Hematopoietic multipotent progenitor cell treated with erythropoietin and hydrocortisone succinate and interleukin-3 and kit ligand, for 17 days (in vitro differentiated cells): ENCODE data around the gene PKNOX2.
"Not testable (repeated sequence)": the region's sequence is repeated elsewhere in the genome, so short reads cannot be mapped to it uniquely, and the experiment has no call there.

Source experiments
- DNase-seq: peaks from one replicate; pipeline ENCODE4 v3.0.0-alpha.2; 2015; ENCODE audit warnings: low spot score

The PKNOX2 gene

DNA sequence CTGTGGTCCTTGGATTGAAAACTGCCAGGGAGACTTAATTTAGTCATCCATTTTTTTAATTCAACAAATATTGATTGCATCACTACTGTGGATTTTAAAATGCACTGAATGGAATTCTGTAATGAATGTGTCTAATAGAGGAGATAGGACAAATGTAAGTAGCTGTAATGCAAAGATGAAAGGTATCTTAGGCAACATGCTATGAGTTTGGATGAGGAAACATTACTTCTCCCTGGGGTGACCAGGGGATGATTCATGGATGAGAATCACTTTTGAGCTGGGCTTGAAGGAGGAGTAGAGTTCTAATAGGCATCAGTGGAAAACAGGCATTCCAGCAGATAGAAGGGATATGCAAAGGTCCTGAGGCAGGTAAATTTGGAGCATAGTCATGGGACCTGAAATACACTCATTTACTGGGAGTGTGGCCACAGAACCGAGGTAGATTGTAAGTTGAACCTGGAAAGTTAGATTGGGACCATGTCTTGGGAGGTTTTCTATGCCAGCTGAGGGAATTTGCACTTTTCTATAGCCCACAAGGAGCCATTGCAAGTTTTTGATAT lies 43.4 kb downstream of the PKNOX2 start:
- no peak for DNase-seq

DNA sequence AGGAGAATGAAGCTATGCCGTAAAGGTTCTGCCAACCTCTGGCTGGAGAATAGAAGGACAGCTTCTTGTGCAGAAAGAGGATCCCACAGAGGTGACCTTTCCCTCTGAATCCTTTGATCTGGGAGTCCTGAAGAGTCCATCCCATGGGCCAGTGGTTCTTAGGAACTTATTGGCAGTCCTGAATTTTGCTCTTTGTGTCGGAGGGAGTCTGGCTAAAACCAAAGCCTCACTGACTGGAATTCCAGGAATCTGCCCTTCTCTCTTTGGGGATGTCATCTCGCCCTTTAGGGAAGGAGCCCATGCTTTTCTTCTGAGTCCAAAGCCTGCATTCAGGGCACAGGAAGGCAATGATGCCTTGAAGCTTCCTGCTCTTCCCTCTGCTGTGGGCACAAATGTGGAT lies 45.5 kb downstream of the PKNOX2 start:
- DNase-seq, result no peak

DNA sequence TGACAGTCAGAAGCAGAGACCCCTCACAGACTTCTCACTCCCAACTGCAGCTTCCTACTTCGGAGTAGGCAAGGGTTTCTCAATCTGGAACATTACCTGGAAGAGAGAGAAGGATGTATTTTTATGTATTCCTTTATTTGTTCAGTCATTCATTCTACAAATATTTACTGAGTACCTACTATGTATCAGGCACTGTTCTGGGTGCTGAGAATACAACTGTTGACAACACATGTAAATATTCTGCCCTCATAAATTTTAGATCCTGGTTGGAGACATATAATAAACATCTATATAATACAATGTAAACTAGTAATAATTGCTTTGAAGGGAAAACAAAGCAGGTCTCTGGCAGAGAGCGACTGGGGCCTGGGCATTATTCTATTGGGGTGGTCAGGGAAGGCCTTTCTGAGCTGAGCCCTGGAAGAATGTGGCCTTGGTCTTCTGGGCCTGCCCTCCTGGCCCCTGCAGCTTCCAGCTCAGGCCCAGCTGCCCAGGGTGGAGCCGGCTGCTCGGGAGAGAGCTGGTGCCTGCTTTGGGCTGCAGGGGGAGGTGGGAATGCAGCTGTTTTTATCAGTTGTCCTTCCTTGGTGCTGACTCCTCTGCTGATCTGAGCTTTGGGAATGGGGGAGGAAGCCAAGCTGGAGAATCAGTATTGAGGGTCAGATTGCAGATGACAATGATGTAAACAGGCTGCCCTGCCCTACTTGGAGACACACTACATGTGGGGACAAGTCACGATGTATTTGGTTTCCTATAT lies 46.8 kb downstream of the PKNOX2 start:
- DNase-seq, result no peak

DNA sequence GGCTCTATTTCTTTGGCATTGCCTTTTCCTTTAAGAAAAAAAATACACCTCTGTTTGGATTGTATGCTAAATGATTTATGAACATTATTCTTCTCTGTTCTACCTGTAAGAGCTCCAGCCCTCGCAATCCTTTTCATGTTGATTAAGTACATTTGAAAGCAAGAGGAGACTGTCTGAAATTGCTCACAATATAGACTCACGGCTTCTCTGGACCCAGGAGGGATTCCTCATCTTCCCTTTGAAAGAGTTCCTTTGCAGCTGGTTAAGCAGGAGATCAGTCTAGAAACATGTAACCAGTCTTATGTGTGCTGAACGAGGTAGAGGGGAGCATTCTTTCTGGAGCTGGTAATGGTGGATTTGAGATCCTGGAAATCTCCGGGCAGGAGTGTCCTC lies 47.4 kb downstream of the PKNOX2 start:
- no peak for DNase-seq

GRCh38 chr11:125214601-125215565 lies 50.3 kb downstream of the PKNOX2 start:
- DNase-seq, result no peak

- no peak for DNase-seq
Measured at GRCh38 chr11:125215976-125216375, 51.4 kb downstream of the PKNOX2 start.

DNA sequence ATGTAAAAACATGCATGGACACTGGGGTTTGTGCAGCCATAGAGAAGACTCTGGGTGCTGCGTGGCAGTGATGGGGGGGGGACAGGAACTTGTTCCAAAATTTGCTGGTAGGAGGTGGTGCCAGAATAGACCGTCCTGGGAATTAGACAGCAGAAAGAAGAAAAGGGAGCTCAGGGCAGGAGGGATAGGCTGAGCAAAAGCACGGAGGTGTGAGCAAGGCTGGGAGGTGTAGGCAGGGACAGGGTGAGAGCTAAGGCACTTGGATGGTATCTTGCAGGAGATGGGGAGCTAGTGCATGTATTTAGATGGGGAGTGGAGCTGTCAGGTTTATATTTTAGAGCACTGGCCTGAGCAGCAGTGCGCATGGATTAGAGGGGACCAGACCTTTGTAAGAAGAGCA lies 53.8 kb downstream of the PKNOX2 start:
- DNase-seq, result no peak

- DNase-seq, result no peak
Measured at GRCh38 chr11:125221461-125221860, 56.9 kb downstream of the PKNOX2 start.

DNA sequence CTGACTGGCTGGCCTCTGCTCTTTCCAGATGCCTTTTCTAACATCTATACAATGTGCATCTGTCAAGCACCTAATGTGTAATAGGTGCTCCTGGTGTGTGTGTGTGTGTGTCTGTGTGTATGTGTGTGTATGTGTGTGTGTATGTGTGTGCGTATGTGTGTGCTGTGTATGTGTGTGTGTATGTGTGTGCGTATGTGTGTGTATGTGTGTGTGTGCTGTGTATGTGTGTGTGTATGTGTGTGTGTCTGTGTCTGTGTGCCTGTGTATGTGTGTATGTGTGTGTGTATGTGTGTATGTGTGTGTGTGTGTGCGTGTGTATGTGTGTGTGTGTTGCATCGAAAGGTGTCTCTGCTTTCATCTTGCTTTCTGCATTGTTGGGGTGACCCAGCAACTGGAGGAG lies 57.9 kb downstream of the PKNOX2 start:
- no peak for DNase-seq

DNA sequence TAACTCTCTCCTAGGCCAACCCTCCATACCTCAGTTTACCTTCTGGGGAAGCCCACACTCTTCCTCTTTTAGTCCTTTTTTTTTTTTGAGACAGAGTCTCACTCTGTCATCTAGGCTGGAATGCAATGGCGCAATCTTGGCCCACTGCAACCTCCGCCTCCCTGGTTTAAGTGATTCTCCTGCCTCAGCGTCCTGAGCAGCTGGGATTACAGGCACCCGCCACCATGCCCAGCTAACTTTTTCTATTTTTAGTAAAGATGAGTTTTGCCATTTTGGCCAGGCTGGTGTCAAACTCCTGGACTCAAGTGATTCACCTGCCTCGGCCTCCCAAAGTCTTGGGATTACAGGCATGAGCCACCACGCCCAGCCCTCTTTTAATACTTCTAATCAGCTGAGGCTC lies 58.6 kb downstream of the PKNOX2 start:
- DNase-seq, result not testable (repeated sequence)

DNA sequence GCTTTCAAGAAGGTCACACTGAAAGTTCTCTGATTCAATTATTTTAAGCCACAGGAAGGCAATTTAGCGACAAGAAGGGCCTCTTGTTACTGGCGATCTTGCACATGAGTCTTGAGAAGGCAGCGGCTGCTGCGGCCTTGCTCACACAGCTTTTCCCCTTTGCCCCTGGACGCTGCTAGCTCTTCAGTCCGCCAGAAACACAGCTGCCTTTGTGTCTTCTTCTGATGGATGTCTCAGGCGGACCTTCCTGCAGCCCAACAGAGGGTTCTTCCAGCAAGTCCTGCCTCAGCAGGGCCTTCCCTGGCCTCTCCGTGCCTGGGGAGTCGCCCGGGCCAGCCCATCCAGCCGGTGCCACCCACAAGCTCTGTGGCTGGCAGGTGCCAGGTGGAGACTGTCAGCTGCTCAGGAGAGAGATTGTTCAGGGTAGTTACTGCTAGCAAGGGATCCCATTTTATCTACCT lies 59.4 kb downstream of the PKNOX2 start:
- DNase-seq, result no peak

DNA sequence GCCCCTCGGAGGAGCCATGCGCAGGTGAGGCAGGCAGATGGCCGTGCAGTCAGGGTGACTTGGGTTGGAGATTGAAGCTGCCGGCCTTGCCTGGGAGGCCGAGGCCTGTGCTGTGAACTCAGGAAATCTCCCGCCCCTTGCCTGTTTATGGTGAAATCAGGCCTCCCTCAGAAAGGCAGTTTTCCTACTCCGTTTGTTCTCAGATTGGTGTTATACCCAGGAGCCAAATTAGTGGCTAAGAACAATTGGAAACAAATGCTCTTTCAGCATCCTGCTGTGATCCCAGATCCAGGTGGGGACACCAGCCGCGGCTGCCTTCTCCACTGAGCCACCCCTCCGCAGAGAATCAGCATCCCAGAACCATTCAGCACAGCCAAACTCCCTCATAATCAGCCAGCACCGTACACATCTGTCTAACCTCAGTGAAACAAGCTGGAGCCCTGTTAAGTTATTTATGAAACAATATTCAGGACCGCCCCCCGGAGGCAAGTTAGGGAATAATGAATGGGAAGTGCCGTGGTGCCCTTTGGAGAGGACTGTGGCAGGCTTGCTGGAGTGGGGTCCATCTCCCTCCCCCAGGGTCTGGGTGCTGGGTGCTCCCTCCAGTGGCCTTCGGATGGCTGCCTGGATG lies 60.0 kb downstream of the PKNOX2 start:
- DNase-seq, result no peak

- DNase-seq, result no peak
Measured at GRCh38 chr11:125225401-125225800, 60.9 kb downstream of the PKNOX2 start.

DNA sequence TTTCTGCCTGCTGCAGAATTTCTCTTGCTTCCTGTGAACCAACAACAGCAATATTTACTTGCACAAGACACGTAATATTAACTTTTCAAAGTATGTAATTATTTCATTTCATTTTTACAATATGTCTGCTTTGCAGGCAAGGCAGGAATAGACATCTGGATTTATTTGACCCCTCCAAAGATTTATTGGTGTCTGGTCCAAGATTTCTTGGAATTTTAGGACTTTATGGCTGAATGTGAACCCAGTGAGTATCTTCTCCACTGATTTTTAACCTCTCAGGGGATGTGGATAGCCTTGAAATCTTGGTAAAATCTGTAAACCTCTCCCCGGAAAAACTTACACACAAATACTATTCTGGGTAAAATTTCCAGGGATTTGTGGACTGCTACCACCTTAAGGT lies 61.5 kb downstream of the PKNOX2 start:
- DNase-seq, result no peak

- no peak for DNase-seq
Measured at GRCh38 chr11:125226706-125227105, 62.2 kb downstream of the PKNOX2 start.

DNA sequence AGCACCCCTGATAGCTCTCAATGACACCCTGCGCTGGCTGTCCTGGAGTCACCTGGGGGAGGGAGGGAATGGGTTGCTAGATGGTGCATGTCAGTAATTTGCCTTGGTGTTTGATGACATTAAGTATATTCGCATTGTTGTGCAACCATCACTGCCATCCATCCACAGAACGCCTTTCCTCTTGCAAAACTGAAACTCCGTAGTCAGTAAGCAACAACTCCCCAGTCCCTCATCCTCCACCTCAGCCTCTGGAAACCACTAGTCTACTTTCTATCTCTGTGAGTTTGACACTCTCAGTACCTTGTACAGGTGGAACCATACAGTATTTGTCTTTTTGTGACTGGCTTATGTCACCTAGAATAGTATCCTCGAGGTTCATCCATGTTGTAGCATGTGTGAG lies 62.6 kb downstream of the PKNOX2 start:
- no peak for DNase-seq

DNA sequence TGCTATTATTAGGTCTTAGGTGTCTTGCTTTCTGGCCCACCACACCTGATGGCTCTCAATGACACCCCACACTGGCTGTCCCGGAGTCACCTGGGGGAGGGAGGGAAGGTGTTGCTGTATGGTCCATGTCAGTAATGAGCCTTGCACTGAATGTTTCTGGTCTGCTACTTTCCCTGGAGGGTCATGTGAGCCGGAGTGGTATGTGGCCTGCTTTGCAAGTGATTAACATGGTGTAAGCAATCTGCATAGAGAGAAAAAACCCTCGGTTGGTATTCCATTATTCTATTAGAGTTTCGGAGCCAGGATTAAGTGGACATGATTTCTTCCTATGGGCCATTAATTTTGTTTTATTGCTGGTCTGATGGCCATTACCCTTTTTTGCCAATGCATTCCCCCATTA lies 63.9 kb downstream of the PKNOX2 start:
- DNase-seq, result no peak

DNA sequence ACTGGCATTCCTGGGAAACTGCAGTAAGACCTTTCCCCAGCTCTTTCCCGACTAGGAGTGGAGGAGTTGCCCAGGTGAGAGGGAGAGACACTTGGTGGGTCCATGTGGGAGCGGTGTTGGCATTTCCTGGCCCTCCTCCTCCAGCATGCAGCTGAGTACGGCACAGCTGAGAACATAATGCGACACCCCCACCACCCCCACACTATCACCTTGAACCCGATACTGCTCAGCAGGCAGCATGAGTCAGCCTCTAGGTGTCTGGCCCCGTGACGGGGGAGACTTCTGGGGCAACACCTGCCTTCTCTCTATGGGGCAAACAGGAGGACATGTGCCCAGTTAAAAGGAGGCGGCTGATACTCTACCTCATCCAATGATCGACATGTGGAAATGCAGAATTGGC lies 64.4 kb downstream of the PKNOX2 start:
- DNase-seq, result no peak

DNA sequence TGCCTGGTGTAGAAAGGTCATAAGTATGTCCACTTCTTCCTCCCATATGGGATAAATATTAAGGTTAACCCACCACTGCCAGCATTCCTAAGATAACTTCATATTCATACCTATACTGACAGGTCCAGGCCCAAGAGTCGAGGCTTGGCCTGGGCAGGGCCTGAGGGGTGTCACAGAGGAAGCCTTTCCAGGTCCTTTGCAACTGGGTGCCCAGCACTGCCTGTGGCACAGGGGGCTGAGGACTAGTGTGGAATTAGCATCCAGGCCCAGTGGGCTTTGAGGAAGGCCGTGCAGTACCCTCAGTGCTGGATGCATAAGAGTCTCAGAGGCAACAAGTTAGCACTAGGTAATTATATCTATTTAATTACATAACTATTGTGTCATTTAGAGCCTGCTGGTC lies 65.4 kb downstream of the PKNOX2 start:
- no peak for DNase-seq

GRCh38 chr11:125233116-125233515 lies 68.6 kb downstream of the PKNOX2 start:
- DNase-seq, result no peak

DNA sequence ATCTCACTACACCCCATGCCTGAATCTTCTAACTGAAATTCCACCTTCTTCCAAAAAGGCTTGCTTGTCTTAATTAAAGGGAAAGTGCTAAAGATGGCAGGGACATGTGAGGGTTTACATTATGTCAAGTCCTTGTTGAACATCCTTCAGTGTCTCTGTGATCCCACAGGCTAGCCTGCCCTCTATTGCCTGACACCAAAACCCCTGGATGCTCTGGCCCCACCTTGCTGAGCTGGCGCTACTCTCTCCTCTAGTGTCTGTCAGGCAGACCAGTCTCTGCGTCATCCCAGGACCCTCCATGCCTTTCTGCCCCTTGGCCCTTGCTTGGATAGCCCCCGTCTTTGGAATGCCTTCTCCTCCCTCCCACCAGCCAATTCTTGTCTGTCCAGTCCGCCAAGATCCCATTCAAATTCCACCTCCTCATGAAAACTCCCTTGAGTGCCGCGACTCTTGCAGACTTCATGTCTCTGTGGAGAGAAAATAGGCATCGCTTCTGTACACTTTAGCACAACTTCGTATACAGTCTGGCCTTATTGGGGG lies 69.3 kb downstream of the PKNOX2 start:
- DNase-seq, result no peak

DNA sequence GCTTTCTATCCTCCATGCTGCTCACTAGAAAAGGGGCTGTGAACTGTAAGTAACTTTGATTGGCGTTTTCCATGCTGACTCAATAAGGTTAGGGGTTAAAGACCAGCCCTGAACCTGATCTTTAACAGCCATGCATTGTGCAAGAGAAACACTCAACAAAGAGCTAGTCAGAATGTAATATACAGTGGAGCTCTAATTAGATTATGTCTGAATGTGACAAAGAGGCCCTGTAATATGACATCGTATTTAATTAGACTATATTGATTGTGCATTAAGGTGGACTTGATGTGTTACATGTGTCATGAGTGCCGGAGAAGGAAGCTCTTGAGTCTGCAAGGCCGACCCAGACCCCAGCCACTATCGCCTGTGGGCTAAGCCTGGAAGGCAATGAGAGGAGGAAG lies 70.5 kb downstream of the PKNOX2 start:
- no peak for DNase-seq
